A549 treated with Hydrocortisone at 1 μM for 4 hours (cell line): ENCODE results near the gene FOXA3. TPM values are rescaled to one million over a fixed set of nuclear protein-coding genes. Genes with fewer than 3 reads are reported as not detected.

ENCODE experiments used
- total RNA-seq: library from RNA; stranded (reverse); fragments of 200-300 nt; extraction: Qiagen RNA extraction; gene quantifications from 5 replicates; pipeline ENCODE4 v1.2.3, GENCODE V29; 2022

FOXA3 gene
- total RNA-seq, result 0.54 to 0.91 TPM (median 0.71 TPM) in 5 replicates

DNA sequence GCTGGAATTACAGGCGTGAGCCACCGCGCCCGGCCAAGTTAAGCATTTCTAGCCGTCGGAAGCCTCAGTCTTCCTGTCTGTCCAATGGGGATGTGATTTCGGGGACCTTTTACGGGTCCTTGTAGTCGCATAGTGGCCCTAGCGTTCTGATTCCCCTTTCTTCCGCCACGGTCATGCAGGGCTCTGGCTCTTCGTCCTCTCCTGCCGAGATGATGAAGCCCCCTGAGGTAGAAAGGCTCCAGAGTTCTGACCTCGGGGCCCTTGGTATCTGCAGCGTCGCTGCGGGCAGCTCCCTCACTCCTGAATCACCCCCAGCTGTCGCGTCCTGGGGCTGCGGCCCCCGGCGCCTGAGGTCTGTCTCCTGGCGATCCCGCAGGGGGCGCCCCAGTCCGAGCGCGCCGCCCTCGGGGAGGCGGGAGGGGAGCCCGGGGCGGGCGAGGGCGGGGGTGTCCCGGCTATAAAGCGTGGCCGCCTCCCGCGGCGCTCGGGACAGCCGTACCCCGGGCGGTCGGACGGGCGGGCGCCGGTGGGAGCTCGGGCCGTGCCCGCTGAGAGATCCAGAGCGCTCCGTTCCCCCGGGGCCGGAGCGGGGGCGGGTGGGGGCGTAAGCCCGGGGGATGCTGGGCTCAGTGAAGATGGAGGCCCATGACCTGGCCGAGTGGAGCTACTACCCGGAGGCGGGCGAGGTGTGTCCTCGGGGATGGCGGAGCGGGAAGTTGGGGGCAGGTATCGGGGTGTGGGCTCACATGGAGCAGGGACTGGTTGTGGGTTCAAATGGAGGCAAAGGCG lies at the start of gene FOXA3:
FOXA3 (plus strand) TSS at position 487 of the 789 bp plus-strand sequence; CDS start at position 618, 131 bp downstream.

DNA sequence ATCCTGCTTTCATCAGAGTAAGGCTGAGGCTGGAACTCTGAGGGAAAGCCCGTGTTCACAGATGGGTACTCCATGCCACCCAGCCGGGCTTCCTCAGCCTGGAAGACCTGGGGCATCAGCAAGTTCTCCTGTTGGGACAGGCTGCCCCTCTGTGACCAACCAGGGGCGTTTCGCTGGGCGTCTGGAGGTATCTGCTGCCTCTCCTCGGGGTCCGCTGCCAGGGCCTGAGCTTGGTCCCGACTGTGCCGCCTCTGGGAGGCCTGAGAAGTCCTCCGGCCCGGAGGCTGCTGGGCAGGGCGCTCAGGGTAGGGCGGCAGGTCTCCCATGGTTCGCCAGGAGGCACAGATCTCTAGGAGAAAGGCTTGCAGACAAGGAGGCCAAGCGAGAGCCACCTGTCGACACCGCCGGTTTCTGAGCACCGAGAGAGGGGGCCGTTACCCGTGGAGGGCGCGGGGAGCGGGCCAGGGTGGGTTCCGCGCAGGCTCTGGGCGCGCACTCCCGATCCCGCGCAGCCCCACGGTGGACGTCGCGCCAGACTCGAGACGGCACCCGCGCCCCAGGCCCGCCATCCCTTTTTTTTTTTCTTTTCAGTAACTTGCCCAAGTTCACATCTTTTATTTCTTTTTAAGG lies 49.2 kb upstream of the FOXA3 start, which contains the start of gene RSPH6A:
RSPH6A (minus strand) TSS at position 458 of the 630 bp plus-strand sequence; CDS start at position 326, 132 bp downstream.

DNA sequence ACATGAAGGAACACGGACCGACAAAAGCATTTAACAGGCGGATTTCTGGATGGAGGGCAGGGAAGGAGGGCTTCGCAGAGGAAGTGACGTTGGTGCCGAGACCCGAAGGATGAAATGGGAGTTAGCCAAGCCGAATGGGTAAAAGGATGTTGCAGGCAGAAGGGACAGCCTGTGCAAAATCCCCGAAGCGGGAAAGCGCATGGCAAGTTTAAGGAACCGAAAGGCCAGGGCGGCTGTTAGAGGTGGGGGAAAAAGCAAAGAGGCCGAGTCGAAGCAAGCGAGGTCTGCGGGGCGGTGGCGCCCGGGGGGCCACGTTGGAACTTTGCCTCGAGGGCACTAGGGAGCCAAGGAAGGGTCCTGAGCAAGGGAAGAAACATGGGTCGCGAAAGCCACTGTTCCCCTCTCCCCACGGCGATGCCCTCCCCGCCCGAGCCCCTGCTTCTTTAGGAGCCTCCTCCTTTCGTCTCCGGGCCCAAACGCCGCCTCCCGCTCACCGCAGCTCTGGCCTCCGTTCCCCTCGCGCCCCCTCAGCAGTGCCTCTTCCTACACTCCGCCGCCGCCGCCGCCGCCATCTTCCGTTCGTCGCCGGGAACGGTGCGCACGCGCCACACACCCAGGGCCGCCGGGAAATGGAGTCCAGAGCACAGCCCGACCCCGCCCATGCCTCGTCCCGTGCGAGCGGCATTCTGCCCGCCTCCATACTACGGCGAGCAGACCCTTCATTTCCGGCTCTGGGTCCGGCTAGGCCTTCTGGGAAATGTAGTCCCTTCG lies 1.4 kb upstream of the FOXA3 start, which contains the start of gene SYMPK:
SYMPK (minus strand) TSS at position 584 of the 771 bp plus-strand sequence. CDS start 8,652 bp downstream, outside the sequence.

DNA sequence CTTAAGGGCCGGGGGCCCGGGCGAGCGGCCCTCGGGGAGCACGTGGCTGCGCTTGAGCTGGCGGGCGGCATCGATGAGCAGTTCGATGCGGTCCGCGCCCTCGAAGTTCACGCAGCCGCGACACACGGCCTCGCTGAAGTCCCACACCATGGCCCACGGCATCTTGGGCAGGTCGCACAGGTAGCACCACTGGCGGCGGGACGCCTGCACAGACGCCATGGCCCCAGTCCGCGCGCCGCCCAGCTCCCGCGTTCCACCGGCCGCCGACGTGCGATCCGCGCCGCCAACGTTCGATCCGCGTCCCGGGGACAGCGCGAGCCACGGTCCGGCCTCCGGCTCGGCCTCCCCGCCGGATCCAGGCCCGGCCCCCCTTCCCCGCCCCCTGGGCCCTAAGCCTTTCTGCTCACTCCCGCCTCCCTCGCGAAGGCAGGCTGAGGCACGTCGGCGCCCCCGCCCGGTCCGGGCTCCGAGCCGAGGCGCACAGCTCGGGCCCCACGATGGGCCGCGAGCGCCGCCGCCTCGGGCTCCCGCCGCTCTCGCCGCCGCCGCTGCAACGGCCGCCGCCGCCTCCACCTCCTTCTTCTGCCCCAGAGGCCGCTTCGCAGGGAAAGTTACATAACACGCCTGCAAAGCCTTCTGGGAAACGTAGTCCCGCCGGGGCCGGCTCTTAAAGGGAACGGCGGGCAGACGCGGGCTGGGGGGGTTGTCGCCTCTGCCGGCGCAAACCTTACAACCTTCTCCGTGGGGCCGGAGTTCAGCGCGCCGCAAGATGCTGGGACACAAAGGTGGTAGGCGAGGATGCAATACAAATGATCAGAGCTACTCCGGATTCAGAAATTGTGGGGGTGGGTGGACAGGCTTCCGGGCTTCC lies 21.7 kb downstream of the FOXA3 start, which contains the start of gene IRF2BP1:
IRF2BP1 (minus strand) TSS at position 586 of the 871 bp plus-strand sequence; CDS start at position 219, 367 bp downstream.

DNA sequence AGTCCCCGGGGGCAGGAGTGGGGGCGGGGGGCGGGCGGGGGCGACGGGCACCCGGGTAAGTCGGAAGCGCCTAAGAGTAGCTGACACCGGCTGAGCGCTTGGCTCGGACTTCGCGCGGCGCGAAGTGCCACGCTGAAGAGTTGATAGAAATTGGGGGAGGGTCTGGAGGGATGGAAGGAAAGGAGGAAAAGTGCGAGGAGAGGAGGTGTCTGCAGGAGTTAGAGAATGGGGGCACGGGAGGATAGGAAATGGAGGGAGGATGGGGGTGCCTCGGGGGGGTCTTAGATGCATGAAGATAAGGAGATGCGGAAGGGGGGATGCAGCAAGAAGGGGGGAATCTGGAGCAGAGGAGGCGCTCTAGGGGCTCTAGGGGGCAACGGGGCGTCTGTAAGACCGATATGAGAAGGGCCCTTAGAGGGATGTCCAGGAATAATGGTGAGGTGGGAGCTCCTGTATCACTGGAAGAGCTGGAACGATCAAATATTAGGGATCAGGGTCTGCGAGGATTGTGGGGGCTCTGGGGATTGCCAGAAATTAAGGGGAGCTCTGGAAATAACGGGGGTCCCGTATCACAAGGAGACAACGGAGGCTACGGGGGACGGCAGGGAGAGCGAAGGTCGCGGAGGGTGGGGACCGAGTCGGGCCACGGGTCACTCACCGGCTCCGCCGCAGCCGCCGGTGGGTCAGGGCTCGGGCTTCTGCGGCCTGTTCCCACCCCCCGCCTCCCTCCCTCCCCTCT lies 38.0 kb downstream of the FOXA3 start, which contains the start of gene MYPOP:
MYPOP (minus strand) TSS at position 702 of the 739 bp plus-strand sequence. CDS start 840 bp downstream, outside the sequence.

DNA sequence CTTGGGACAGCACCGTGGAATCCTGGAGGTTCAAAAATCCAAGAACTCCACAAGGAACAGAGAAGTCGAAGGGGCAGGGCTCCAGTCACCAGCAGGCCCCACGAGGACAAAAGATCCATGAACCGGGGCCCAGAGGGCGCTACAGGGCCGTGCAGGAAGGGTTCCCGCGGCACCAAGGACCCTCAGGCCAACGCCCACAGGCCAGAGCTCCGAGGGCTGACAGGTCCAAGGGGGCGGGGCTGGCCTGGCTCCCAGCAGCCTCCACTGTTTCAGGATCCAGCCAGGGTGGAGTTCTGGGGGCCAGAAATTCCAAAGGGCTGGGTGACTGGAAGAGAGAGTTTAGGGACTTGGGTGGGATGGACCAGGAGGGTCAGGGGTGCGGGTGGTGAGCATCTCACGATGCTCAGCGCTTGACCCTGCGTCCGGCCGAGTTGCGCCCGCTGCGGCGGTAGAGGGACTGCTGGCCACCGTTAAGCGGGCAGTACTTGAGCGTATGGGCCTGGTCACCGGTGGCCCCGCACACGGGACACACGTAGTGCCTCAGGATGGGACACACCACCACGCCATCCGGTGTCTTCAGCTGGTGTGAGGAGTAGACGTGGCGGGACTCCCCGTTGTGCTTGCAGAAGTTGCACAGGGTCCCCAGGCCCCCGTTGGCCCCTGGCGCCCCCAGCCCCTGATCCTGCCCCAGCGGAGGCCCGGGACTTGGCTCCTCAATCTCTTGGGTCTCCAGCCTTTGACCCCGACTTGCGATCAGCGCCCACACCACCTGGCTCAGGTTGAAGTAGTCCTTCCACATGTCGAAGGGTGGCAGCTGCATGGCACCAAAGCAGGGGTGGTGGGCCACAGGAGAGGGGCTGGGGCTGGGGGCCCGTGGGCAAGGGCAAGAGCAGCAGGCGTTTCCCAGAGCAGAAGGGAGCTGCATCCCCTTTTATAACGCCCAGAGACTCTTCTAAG lies 50.0 kb downstream of the FOXA3 start, which contains the start of gene NANOS2:
NANOS2 (minus strand) TSS at position 905 of the 957 bp plus-strand sequence; CDS start at position 820, 85 bp downstream.

Other genes starting within 250 kb of the FOXA3 start
- 21.5 to 28.3 TPM (median 26.4 TPM) in 5 replicates for gene EML2, start 224.9 kb upstream of the FOXA3 start, total RNA-seq
- gene GIPR, start 196.1 kb upstream of the FOXA3 start, total RNA-seq, result 2.5 to 3.5 TPM (median 2.8 TPM) in 5 replicates
- gene SNRPD2, start 172.4 kb upstream of the FOXA3 start, total RNA-seq, result 759 to 831 TPM (median 772 TPM) in 5 replicates
- gene QPCTL, start 171.7 kb upstream of the FOXA3 start, total RNA-seq, result 7.8 to 9.9 TPM (median 9.5 TPM) in 5 replicates
- 7.0 to 10.2 TPM (median 9.2 TPM) in 5 replicates for gene FBXO46, start 133.4 kb upstream of the FOXA3 start, total RNA-seq
- gene MEIOSIN, start 130.9 kb upstream of the FOXA3 start, total RNA-seq, result 0.03 to 0.12 TPM (median 0.05 TPM) in 5 replicates
- gene SIX5, start 95.1 kb upstream of the FOXA3 start, total RNA-seq, result 17.9 to 28.6 TPM (median 24.3 TPM) in 5 replicates
- 38.5 to 44.7 TPM (median 42.0 TPM) in 5 replicates for gene DMPK, start 81.8 kb upstream of the FOXA3 start, total RNA-seq
- 26.7 to 35.5 TPM (median 32.0 TPM) in 5 replicates for gene DMWD, start 71.5 kb upstream of the FOXA3 start, total RNA-seq
- gene RSPH6A, start 49.0 kb upstream of the FOXA3 start, total RNA-seq, result not detected in 5 replicates
- 66.5 to 75.1 TPM (median 72.7 TPM) in 5 replicates for gene SYMPK, start 1.2 kb upstream of the FOXA3 start, total RNA-seq
- gene IRF2BP1, start 21.8 kb downstream of the FOXA3 start, total RNA-seq, result 23.6 to 36.7 TPM (median 32.1 TPM) in 5 replicates
- gene MYPOP, start 38.3 kb downstream of the FOXA3 start, total RNA-seq, result 6.2 to 10.1 TPM (median 9.3 TPM) in 5 replicates
- gene NANOS2, start 50.5 kb downstream of the FOXA3 start, total RNA-seq, result not detected in 5 replicates
- 0.59 to 1.3 TPM (median 0.83 TPM) in 5 replicates for gene NOVA2, start 109.5 kb downstream of the FOXA3 start, total RNA-seq
- gene CCDC61, start 131.1 kb downstream of the FOXA3 start, total RNA-seq, result 3.8 to 4.9 TPM (median 4.6 TPM) in 5 replicates
- gene PGLYRP1, start 158.7 kb downstream of the FOXA3 start, total RNA-seq, result not detected in 5 replicates
- gene IGFL4, start 176.7 kb downstream of the FOXA3 start, total RNA-seq, result 0.28 to 0.68 TPM (median 0.36 TPM) in 5 replicates